Esophagus squamous epithelium (tissue), 4 donors: ENCODE data around the gene SYTL2.

ENCODE experiments used
- CTCF ChIP-seq, 6 experiments: fragments of 450-650 bp in 4 of 6; fragments of 200-600 bp in 2 of 6; sonication (generic) in 2 of 6; IDR thresholded peaks; one replicate each; pipeline ENCODE4 v1.5.1; 2016 to 2019; ENCODE audit warnings: antibody characterized with exemption in 6 of 6, mild to moderate bottlenecking in 4 of 6, moderate library complexity in 4 of 6
- POLR2A ChIP-seq, 4 donors: fragments of 450-650 bp; IDR thresholded peaks; one replicate each; pipeline ENCODE4 v1.6.1; 2017; ENCODE audit warnings: antibody characterized with exemption in 4 of 4, mild to moderate bottlenecking in 4 of 4, moderate library complexity in 3 of 4

DNA sequence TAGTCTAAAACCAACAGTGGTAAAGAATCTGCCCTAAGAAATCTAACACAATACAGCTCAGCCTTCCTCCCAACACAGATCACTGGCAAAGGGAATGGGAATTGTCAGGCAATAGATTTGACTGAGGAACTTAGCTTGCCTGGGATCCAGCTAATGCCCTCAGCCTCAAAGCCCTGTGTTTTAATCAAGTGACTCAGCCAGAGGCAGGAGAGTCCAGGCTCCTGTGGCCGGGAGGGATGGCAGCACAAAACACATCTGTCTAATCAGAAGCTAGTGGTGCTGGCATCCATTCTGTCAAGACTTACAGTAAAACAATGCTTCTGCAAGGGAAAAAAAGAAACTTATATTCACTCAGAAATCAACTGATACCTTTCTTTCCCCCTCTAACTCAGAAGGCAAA, 5.6 kb downstream of the SYTL2 start:
- TF ChIP-seq POLR2A (IDR thresholded peaks at IDR 0.05) (no peak), CTCF (IDR thresholded peaks at IDR 0.05) (no peak)
